LNCaP clone FGC (cell line): ENCODE measurements around the gene SLCO2B1.

Source experiments
- DNase-seq: peaks from one replicate; pipeline ENCODE4 v3.0.0-alpha.2; 2011; ENCODE audit warnings: low read depth
- H3K4me3 ChIP-seq: 2 replicates; pipeline ENCODE4 v1.5.1; 2011; ENCODE audit warnings: mild to moderate bottlenecking, low read depth, low read length, control low read depth
- TF ChIP-seq, protein P1 (sequence below): IDR thresholded peaks from 2 replicates; pipeline ENCODE4 v1.5.1; 2012; ENCODE audit warnings: mild to moderate bottlenecking; ENCODE audit not compliant: control insufficient read depth, insufficient read depth; ENCODE audit errors: extremely low read depth

SLCO2B1 gene

DNA sequence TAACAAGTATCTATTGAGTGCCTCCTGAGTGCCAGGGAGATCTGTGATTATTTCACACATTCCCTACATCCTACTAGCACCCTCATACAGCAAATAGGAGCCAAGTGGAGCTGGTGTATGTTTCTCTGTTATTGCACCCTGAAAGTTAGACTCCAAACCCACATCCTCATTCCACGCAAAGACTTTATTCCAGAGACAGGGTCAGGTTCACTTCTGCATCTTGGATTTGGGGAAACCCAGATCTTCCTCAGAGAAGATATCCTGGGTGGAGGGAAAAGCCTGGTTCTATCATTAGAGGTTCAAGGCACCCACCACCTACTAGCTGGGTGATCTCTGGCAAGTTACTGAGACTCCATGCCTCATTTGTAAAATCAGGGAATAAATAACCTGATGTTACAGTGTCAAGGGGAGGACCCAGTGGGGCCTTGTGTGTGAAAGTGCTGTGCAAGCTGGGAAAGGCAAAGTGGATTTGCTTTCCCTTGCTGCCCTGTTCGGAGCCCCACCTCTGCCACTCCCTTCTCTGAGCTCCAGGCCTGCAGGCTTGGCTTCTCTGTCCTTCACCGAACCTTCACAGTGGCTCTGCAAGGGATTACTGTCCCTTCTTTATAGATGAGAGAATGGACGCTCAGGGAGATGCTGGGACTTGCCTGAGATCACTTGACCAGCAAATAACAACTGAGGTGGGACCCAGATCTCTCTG lies 991 bp upstream of the SLCO2B1 start:
- TF ChIP-seq, protein P1, sequence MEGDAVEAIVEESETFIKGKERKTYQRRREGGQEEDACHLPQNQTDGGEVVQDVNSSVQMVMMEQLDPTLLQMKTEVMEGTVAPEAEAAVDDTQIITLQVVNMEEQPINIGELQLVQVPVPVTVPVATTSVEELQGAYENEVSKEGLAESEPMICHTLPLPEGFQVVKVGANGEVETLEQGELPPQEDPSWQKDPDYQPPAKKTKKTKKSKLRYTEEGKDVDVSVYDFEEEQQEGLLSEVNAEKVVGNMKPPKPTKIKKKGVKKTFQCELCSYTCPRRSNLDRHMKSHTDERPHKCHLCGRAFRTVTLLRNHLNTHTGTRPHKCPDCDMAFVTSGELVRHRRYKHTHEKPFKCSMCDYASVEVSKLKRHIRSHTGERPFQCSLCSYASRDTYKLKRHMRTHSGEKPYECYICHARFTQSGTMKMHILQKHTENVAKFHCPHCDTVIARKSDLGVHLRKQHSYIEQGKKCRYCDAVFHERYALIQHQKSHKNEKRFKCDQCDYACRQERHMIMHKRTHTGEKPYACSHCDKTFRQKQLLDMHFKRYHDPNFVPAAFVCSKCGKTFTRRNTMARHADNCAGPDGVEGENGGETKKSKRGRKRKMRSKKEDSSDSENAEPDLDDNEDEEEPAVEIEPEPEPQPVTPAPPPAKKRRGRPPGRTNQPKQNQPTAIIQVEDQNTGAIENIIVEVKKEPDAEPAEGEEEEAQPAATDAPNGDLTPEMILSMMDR = no peak
- DNase-seq = no peak
- no peak overlapping the region for H3K4me3 ChIP-seq

DNA sequence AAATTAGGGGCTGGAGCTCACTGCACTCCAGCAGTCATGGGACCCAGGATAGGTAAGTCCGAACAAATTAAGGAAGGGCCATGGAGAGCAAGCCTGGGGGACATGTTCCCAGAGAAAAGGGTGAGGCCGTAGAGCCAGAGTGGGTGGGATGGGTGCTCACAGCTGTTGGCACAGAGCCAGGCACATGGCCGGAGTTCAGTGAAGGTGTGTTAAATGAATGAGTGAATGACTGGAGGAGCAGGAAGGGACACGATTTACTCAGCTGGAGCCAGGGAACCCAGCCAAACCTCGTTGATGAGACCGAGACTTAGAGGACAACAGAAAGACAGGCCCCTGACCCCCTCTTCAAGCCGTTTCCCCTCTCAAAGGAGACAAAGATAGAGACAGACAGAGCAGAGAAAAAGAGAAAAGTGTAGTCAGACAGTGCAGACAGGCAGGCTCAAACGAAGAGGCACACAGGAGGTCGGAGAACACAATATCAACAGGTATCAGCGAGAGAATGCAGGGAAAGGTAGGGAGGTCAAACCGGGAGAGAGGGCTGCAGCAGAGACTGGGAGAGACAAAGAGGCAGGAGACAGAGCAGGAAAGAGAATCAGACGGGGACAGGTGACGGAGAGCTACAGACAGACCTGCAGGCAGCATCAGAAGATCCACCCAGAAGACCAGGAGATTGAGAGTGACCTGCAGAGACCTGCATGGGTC lies 590 bp downstream of the SLCO2B1 start:
- no peak for DNase-seq
- TF ChIP-seq, protein P1 = no peak
- no peak overlapping the region for H3K4me3 ChIP-seq

DNA sequence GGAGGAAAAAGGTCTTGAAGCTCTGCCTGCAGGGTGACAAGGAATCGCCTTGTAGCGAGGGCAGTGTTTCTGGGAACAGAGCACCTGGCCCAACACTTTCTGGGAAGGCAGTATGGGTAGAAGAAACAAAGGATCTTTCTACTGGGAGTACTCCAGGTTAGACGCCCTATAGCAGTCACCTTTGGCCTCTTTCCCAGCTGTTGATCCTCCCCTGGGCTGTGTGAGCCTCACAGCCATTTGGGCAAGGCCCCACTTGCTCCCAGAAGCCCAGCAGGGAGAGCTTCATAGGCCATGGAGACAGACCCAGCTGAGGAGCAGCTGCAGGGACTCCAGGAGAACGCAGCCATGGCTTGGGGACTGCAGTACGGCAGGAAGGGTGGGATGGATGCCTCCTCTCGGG lies 1.2 kb downstream of the SLCO2B1 start:
- H3K4me3 ChIP-seq = no peak overlapping the region
- DNase-seq = no peak
- TF ChIP-seq, protein P1 = no peak

DNA sequence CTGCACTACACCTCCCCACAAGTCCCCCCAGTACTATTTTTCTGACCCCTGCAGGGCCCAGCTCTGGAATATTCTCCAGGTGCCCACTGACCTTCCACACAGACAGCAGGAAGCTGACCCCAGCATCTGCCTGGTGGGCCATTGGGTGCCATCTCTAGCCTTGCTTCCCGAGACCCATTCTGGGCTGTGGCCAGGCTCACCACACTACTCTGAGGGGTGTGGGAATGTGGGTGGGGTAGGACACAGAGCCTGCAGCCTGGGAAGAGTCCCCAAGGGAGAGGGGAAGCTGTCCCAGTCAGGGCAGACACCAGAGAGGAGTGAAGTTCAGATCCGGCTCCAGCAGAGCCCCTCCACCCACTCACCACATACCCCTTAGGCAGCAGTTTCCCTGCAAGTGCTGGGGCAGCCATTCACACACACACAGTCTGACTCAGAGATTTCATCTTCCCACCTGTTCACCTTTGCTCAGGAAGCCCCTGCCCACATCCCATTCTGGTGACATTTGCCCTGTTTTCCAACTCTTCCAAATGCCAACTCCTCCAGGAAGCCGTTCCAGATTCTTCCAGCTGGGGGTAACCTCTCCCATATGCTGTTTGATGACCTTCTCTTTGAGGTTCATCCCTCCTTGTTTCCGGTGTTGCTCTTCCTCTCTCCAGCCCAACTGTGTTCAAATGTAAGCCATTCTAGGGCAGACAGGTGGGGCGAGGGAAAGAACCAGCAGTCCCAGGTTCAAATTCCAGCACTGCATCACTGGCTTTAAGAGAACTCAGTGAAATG lies 1.9 kb downstream of the SLCO2B1 start:
- H3K4me3 ChIP-seq = no peak overlapping the region
- DNase-seq = no peak
- TF ChIP-seq, protein P1 = no peak

DNA sequence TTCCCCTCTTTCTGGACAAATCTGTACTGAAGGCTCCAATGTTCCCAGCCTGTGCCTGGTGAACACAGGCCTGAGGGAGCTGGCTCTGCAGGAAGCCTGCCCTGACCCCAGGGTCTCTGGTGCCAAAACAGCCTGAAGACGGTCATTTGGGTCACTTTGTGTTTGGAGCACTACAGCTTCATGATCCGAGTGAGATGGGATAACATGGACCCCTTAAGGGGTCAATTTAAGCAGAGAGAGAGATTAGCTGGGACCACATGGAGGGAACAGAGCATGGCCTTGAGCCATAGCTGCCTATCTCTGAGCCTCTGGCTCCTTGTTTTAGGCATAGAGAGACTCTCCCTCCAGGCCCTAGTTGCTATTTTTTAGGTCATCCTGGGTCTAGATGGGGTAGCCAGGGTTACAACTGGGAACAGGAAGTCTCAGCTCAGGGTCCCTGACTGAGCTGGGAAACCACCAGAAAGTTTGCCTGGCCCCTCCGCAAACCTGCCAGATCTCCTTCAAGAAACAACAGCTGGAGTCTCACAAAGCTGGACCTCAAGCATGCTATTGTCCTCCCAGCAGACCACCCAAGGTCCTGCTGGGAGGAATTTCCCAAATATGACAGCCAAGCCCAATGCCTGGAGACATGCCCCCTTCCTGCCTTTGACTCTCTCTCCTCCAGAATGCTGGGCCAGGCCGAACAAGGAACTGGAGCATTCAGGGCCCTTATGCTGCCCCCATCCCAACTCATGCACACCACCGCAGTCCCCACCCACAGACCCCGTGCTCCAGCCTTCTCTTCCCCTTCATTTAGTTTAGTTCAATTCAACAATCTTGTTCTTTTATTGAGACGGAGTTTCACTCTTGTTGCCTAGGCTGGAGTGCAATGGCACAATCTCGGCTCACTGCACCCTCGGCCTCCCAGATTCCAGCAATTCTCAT lies 4.0 kb downstream of the SLCO2B1 start:
- TF ChIP-seq, protein P1 = no peak
- DNase-seq = no peak
- no peak overlapping the region for H3K4me3 ChIP-seq
